ENCODE measurements around the gene TENM4. TPM values are rescaled to one million over a fixed set of nuclear protein-coding genes. Genes with fewer than 3 reads are reported as not detected.

TENM4 gene
- total RNA-seq, 4 donors from 2014 or later = 5.5 to 12.3 (median 8.9) TPM

GRCh38 chr11:78660471-78660870, 780.4 kb downstream of the TENM4 start:
- H3K9me3 ChIP-seq = no peaks in the 10 kb centered on the region
- 87 to 100% methylated on average over 3 of the region's 4 CpGs for WGBS, 2 donors (ENCODE audit: low coverage in 1 of 2)
- ATAC-seq = no peak

GRCh38 chr11:78659326-78660270, 781.2 kb downstream of the TENM4 start:
- 60 to 73% methylated on average over 2 to 9 of the region's 11 CpGs for WGBS, 2 donors (ENCODE audit: low coverage in 1 of 2)
- TF ChIP-seq POLR2AphosphoS5 (IDR thresholded peaks at IDR 0.05) (no peak), CTCF (IDR thresholded peaks at IDR 0.05) (no peak), POLR2A (IDR thresholded peaks at IDR 0.05) (no peak), EP300 (IDR thresholded peaks at IDR 0.05) (no peak)
- H3K27me3 ChIP-seq = no peaks in the 10 kb centered on the region

More at GRCh38 chr11:78660471-78660870, 780.4 kb downstream of the TENM4 start:
- H3K4me3 ChIP-seq = no peak overlapping the region
- no peaks in the 10 kb centered on the region for H3K4me1 ChIP-seq
- H3K36me3 ChIP-seq = no peaks in the 10 kb centered on the region
- no peaks in the 10 kb centered on the region for H3K27me3 ChIP-seq
- no peak overlapping the region for H3K27ac ChIP-seq
- TF ChIP-seq POLR2AphosphoS5 (IDR thresholded peaks at IDR 0.05) = no peak
- TF ChIP-seq CTCF (IDR thresholded peaks at IDR 0.05) = no peak
- TF ChIP-seq POLR2A (IDR thresholded peaks at IDR 0.05) = no peak
- no peak for TF ChIP-seq EP300 (IDR thresholded peaks at IDR 0.05)

GRCh38 chr11:78657968-78658839, 782.6 kb downstream of the TENM4 start:
- Histone ChIP-seq H3K27ac (no peak overlapping the region), H3K27me3 (no peaks in the 10 kb centered on the region), H3K4me3 (no peak overlapping the region), H3K9me3 (no peaks in the 10 kb centered on the region), H3K36me3 (no peaks in the 10 kb centered on the region), H3K4me1 (no peaks in the 10 kb centered on the region)
- WGBS, 2 donors (ENCODE audit: low coverage in 1 of 2) = 91 to 95% methylated on average over 5 to 18 of the region's 31 CpGs
- TF ChIP-seq POLR2A (IDR thresholded peaks at IDR 0.05) (no peak), POLR2AphosphoS5 (IDR thresholded peaks at IDR 0.05) (no peak)
- no peak for ATAC-seq

More at GRCh38 chr11:78659326-78660270, 781.2 kb downstream of the TENM4 start:
- Histone ChIP-seq H3K27ac (no peak overlapping the region), H3K4me1 (no peaks in the 10 kb centered on the region), H3K36me3 (no peaks in the 10 kb centered on the region), H3K4me3 (no peak overlapping the region), H3K9me3 (no peaks in the 10 kb centered on the region)
- no peak for ATAC-seq

GRCh38 chr11:78657441-78657840, 783.4 kb downstream of the TENM4 start:
- H3K27me3 ChIP-seq = no peaks in the 10 kb centered on the region
- no peaks in the 10 kb centered on the region for H3K36me3 ChIP-seq
- 83 to 86% methylated on average over 2 of the region's 4 CpGs for WGBS, 2 donors (ENCODE audit: low coverage in 1 of 2)
- H3K9me3 ChIP-seq = no peaks in the 10 kb centered on the region
- no peak for TF ChIP-seq POLR2AphosphoS5 (IDR thresholded peaks at IDR 0.05)
- no peak for TF ChIP-seq EP300 (IDR thresholded peaks at IDR 0.05)
- no peak for ATAC-seq
- H3K27ac ChIP-seq = no peak overlapping the region
- H3K4me3 ChIP-seq = no peak overlapping the region
- no peaks in the 10 kb centered on the region for H3K4me1 ChIP-seq

- Histone ChIP-seq H3K36me3 (no peaks in the 10 kb centered on the region), H3K9me3 (no peaks in the 10 kb centered on the region), H3K27me3 (no peaks in the 10 kb centered on the region), H3K4me3 (no peak overlapping the region), H3K4me1 (no peaks in the 10 kb centered on the region), H3K27ac (no peak overlapping the region)
- TF ChIP-seq POLR2AphosphoS5 (IDR thresholded peaks at IDR 0.05) (no peak), POLR2A (IDR thresholded peaks at IDR 0.05) (no peak), EP300 (IDR thresholded peaks at IDR 0.05) (no peak), CTCF (IDR thresholded peaks at IDR 0.05) (no peak)
- WGBS, 2 donors (ENCODE audit: low coverage in 1 of 2) = 89% methylated on average over 3 of the region's 6 CpGs; no CpG with 5 or more reads in 1 of the 2 donors
- no peak for ATAC-seq
Measured at GRCh38 chr11:78656984-78657383, 783.8 kb downstream of the TENM4 start.
